GM21515 (cell line): ENCODE measurements around the gene TNK1.

Experiments used
- ATAC-seq: cut with Tn5 transposase; IDR thresholded peaks from one replicate; pipeline ENCODE4 v1.9.1; 2021; ENCODE audit not compliant: unreplicated experiment

TNK1 gene

GRCh38 chr17:7389924-7390910 lies 9.3 kb downstream of the TNK1 start:
- no peak for ATAC-seq

- ATAC-seq: no peak
Measured at GRCh38 chr17:7391307-7391706, 10.4 kb downstream of the TNK1 start.

GRCh38 chr17:7392696-7393612 lies 12.1 kb downstream of the TNK1 start:
- ATAC-seq: no peak

GRCh38 chr17:7393613-7394451 lies 12.9 kb downstream of the TNK1 start:
- peak; percentile 52 for ATAC-seq

- ATAC-seq: peak; percentile 73
Measured at GRCh38 chr17:7394452-7395191, 13.7 kb downstream of the TNK1 start, which contains the start of gene PLSCR3. PLSCR3 (minus strand) TSS chr17:7394525; CDS start chr17:7394110, 415 bp downstream.

- ATAC-seq: no peak
Measured at GRCh38 chr17:7396147-7396546, 15.3 kb downstream of the TNK1 start.

GRCh38 chr17:7398612-7399011 lies 17.7 kb downstream of the TNK1 start:
- ATAC-seq: no peak

GRCh38 chr17:7403043-7403726 lies 22.3 kb downstream of the TNK1 start:
- no peak for ATAC-seq

- no peak for ATAC-seq
Measured at GRCh38 chr17:7403727-7403976, 22.8 kb downstream of the TNK1 start.

- ATAC-seq: peak; percentile 89
Measured at GRCh38 chr17:7403977-7404736, 23.3 kb downstream of the TNK1 start, which contains the start of gene TMEM256. TMEM256 (minus strand) TSS chr17:7404097; CDS start chr17:7404084, 13 bp downstream.

- peak; percentile 5 for ATAC-seq
Measured at GRCh38 chr17:7404737-7405349, 24.0 kb downstream of the TNK1 start.

GRCh38 chr17:7405350-7406234 lies 24.7 kb downstream of the TNK1 start:
- ATAC-seq: no peak

- ATAC-seq: no peak
Measured at GRCh38 chr17:7406235-7406825, 25.4 kb downstream of the TNK1 start.

- no peak for ATAC-seq
Measured at GRCh38 chr17:7407082-7407481, 26.2 kb downstream of the TNK1 start.

GRCh38 chr17:7407485-7408251 lies 26.8 kb downstream of the TNK1 start, which contains the start of gene NLGN2:
NLGN2 (plus strand) TSS chr17:7407845; CDS start chr17:7408256, 411 bp downstream.
- ATAC-seq: no peak

GRCh38 chr17:7408252-7408727 lies 27.4 kb downstream of the TNK1 start:
- no peak for ATAC-seq
